ENCODE results near the gene COX17.

COX17 gene

DNA sequence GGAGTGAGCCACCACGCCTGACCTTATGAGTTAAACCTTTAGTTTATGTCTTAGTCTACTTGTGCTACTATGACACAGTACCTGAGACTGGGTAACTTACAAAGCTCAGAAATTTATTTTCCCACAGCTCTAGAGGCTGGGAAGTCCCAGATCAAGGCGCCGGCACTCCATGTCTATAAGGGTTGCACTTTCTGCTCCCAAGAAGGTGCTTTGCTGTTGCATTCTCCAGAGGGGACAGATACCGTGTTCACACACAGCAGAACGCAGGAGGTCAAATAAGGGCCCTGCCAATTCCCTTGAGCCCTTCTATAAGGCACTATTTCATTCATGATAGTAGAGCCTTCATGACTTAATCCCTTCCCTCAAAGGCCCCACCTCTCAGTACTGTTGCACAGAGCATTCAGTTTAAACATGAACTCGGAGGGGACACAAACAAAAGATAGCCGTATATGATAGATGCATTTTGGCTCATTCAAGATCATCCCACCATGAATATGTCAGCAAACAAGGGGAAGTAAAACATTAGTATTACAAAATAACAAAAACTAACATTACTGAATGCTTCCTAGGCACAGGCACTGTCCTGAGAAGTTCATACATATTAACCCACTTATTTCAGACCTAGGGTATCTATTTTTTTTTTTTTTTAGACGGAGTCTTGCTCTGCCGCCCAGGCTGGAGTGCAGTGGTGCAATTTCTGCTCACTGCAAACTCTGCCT is 53.0 kb downstream of the COX17 start:
- no peak for DNase-seq (ENCODE audit: low read depth in 2 of 2)

DNA sequence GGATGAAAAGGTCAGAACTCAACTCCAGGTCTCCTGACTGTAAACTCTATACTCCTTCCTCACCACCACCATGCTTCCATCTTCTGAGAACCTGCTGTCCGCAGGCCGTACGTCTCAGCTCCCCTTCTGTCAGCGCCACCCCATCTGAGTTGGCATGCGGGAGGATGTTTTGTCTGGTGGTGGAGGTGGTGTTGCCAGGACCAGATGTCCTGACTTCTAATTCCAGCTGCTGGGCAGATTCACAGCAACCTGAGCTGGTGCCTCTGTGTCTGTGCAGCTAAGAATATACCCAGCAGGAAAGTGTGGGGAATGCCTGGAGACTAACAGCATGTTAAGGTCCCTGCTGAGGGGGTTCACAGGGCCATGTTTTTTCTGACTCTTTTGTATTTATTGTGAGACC is 56.3 kb downstream of the COX17 start:
- DNase-seq (ENCODE audit: low read depth in 2 of 2), result no peak

All from stimulated activated CD4-positive, alpha-beta T cell treated with anti-CD3 and anti-CD28 coated beads, Interleukin-15, amount 100 ng/mL, for 48 hours (primary cell).